GM18511 (cell line): ENCODE measurements around the gene IKBKE.

Source experiments
- ATAC-seq: cut with Tn5 transposase; IDR thresholded peaks from one replicate; pipeline ENCODE4 v1.9.1; 2021; ENCODE audit warnings: mild to moderate bottlenecking, moderate library complexity; ENCODE audit not compliant: unreplicated experiment

Gene IKBKE

DNA sequence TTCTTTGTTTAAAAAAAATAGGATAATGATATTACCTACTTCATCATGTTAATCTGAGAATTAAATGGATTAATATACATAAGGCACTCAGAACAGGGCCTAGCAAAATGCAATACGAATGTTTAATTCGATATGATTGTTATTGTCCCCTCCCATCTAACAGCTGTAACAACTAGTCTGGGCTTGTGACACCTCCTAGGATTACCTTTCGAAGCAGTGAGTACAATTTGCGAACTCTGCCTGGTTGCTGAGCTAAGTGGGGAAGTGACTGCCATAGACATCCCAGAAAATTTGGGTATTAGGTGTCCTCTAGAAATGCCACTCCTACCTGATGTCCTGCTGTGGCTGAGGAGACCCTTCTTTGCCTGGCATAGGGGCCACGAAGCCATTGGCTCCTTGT, 40.1 kb downstream of the IKBKE start:
- ATAC-seq: no peak

DNA sequence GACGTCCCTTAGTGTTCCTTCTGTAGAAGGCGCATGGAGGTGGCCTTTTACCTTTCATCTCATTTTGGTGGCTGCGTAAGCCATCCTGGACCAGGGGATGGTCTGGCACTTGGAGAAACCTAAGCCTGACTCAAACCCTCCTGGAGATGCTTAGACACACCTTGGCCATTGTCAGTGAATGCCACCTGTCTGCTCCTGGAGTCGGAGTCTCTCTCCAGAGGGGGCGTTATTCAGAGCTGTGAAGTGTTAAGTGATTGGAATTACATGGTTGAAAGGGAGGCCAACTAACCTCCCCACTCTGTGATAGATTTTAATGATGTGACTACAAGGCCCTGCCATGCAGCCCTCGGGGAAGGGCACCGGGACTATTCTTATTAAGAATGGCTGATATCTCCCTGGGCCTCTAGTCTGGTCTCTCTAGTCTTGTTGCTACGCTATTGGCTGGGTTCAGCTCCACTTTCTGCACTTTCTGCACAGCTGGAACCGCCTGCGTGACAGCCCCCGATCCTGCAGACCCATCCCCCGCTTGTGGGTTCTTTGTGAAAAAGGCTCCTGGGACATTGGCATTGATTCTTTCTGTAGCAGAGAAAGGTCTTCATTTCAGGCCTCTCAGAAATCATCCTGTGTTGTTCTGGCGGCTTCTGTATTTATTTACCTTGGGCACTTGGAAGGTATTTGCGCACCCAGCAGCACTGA, 41.2 kb downstream of the IKBKE start:
- no peak for ATAC-seq

DNA sequence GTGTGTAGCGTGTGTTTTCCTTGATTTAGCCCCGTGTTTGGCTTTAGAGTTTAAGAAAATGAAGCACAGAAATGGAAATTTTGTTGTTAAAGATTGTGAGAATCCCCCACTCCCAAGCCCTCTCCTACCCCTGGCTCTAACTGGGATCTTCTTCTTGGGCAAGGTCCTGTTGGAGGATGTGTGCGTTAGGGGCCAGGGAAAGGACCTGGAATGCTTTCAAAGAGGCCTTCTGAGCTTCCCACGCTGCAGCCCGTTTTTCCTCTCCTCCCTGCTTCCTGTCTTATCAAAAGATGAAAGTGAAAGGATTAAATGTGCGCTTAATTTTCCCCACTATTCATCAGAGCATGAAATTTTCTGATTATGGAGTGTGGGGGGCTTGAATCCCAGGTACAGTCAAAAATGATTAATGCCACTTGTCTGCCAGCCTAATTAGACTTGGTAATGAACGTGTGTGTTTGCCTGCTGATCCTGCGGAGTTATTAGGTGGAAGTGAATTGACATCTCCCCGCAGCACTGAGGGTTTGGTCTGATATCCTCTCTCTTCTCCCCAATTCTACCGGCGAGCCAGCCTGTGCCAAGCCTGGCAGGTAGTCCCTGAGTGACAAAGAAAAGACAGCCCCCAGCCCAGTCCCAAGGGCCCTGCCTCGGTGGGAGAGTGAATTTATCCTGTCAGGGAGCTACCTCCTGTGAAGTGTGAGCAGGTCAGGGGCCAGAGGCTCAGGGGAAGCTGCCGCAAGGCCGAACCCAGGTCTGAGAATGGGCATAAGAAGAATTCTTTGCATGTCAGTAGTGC, 42.0 kb downstream of the IKBKE start:
- no peak for ATAC-seq

DNA sequence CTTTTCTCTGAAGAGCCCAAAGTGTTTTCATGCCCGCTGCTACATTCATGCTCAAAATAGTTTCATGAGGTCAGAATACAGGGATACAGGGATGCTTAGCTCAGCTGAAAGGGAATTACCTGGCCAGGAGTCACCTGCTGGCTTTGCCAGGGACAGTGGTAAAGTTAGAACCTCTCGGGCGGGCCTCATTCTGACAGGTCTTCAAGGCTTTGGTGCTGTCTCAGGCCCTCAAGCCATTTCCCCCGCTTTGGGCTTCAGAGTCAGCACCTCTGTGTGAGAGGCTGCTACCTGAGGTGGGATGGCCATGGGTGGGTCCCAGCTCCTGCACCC, 42.5 kb downstream of the IKBKE start:
- ATAC-seq: no peak

DNA sequence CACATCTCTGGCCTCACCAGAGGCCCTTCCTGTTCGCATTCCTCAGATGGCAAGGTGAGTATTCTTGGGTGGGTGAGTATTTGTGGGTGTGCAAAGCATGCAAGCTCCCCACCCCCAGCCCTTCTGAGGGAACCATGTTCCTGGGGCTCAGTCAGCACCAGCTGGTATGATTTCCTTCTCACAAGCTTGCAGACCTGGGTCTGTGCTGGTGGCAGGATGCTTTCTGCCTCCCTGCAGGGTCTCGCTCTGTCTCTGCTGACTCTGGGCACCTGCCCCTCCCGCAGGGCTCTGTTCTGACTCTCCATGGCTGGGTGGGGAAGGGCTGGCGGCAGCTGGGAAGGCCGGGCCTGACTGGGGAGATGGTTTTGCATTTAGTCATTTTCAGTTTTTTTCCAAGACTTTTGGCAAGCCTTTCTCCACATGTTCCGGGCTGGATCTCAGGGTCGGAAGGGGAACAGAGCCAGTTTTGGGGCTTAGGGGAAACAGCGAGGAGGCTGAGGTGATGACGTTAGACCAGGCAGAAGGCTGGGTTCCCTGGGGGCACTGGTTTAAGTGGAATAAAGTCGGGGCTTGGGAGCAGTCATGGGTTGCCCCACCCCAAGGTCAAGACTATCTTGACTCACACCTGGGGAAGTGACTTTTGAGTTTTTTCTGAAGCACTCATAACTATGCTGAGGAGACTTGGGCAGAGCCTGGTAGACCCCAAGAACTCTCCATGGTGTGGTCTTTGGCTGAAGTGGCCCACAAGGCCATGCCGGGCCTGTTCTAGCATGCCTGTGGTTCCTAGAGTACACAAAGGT, 43.2 kb downstream of the IKBKE start:
- no peak for ATAC-seq

DNA sequence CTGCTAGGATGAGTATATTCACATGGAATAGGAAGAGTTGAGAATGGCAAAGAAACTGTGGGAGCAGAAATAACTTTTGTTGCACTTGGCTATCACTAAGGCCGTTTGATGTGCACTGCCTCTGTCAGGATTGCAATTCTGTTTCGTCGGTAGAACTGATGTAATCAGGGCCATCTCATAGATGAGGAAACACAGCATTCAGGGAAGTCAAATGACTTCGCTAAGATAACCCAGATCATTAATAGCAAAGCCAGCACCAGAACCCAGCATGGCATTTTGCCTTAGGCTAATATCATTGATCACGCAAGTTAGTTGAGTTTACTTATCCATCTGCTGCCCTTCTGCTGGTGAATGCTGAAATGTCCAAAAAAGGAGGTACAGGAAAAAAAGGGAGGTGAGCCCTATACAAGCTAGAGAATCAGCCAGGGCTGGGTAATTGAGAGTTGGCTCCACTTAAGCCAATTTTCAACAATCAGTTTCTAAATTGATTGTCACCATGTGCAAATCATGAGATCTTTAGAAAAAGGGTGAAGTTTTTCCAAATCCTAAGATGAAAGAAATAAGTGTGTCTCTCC, 44.6 kb downstream of the IKBKE start:
- no peak for ATAC-seq

DNA sequence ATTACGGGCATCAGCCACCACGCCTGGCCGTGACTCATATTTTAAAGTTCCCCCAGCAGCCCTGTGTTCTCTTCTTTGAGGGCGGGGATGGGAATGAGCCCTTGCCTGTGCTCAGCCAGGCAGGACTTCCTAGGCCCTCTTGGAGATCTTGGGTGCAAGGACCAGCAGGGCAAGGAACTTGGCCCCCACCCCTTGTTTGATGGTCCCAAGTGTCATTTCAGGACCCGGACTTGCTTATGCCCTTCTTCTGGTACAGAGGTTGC, 46.4 kb downstream of the IKBKE start:
- ATAC-seq: no peak

DNA sequence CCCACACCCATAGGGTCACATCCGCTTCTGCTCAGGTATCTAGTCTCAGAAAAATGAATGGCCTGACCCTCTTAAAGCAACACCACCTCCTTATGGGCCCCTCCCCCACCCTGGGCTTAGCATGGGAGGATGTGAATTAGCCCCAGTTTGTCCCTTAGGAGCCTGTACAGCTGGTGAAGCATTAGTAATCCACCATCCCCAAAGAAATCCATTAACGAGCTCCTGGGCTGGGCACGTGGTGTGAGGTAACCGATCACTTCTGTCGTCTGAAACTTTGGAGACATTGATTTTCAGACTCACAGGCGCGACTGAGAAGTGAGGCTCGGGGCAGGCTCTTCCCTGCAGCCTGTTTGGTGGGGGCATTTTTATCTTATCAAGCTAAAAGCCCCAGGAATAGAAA, 47.5 kb downstream of the IKBKE start:
- ATAC-seq: no peak

DNA sequence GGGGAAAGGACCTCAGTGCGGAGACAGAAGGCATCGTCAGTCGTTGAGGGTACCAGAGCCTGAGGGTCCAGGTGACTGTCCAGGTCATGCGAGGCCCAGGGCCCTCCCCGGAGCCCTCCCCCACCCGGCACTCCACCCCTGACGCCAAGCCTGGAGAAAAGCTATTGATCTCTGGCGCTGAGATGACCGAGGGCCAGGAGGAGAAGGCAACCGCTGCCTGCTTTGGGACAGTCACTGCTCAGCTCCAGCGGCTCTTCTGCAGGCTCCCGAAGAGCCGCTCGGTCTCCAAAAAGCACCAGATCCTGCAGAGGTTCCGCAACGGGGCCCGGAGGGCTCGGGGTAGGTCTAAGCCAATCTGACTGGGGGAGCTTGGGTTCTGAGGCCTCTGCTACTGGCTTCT, 47.9 kb downstream of the IKBKE start:
- ATAC-seq: no peak

DNA sequence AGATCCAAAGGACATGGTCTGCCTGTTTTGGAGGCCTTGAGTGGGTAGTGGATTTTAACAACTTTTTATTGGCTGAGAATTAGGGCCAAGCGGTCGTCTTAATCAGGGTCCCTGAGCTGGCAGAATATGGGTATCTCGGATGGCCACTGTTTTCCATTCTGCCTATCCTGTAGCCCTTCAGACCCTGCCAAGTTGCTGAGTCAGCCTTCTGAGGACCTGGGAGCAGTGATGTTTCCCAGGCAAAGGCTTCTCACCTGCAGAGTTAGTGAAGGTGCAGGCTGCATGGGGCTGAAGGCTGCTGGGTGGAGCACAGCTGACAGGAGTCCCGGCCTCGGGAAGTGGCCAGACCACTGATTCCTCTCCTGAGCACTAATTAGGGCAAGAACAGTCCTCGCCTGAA, 48.5 kb downstream of the IKBKE start:
- ATAC-seq: no peak

DNA sequence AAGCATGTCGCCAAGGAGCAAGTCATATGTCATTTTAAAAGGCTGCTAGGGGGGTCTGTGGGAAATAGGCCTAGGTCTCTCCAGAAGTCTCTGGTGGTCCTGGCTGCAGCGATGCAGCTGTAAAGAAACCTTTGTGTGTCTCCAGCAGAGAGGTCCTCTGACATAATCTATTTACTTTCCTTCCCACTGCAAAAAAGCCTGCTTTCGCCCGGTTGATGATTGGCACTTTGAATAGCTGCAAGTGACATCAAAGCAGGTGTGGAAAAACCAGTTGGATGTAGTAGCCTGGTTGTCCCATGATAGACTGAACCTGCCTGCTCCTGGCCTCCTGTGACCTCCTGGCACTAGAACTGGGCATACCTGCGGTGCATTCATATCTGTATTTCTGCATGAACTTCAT, 50.9 kb downstream of the IKBKE start:
- no peak for ATAC-seq

DNA sequence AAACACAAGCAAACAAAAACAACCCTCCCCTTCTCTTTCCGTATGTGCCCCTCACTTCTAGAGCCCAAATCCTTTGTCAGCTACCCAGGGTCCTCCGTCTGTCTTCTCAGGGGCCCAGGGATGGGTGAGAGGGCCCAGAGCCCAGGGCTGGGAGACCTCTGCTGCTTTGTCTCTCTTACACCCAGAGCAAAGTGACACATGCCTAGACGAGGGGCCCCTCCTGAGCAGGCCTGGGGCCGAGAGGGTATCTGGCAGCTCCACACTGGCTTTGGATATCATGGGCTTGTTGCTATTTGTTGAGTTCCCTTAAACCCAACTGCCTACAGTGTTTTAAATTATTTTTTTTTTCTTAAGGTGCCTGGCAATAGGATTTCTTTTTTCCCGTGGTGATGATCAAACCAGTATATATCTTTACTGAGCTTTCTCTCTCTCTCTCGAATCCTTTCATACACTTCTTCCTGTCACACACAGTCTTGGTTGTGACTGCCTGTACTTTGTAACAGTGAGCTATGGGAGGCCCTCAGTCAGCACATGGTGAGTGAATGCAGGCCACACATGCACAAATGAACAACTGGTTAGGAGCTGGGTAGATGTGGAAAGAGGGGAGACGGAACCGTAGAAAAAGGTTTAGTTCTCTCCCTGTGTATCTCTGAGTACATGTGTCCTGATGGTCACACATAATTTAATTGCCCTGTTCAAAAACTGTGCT, 51.6 kb downstream of the IKBKE start:
- ATAC-seq: no peak

DNA sequence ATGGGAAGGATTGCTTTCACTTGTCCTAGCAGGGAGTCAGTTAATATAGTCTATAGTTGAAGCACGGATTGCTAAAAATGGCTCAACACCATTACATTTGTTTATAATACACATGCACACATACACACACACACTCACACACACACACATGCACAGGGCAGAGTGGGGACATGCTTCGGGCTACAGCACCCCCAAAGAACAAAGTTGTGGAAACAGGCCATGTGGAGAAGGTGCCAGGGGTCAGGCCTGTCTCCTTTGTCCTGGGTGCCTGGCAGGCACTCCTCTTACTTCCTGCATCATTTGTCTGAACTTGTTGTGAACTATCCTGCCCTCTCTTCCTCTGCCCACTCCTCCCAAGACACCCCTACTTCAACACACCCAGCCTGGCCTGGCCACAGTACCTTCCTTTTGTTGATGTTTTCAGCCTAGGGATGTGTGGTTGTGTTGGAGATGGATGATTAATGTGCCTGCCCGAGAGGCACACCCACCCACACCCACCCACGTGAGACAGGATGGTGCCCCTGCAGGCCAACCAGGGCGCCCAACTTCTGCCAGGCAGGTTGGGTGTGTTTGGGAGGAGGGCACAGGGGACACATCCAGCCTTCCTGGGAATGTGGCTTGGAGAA, 54.6 kb downstream of the IKBKE start:
- no peak for ATAC-seq

DNA sequence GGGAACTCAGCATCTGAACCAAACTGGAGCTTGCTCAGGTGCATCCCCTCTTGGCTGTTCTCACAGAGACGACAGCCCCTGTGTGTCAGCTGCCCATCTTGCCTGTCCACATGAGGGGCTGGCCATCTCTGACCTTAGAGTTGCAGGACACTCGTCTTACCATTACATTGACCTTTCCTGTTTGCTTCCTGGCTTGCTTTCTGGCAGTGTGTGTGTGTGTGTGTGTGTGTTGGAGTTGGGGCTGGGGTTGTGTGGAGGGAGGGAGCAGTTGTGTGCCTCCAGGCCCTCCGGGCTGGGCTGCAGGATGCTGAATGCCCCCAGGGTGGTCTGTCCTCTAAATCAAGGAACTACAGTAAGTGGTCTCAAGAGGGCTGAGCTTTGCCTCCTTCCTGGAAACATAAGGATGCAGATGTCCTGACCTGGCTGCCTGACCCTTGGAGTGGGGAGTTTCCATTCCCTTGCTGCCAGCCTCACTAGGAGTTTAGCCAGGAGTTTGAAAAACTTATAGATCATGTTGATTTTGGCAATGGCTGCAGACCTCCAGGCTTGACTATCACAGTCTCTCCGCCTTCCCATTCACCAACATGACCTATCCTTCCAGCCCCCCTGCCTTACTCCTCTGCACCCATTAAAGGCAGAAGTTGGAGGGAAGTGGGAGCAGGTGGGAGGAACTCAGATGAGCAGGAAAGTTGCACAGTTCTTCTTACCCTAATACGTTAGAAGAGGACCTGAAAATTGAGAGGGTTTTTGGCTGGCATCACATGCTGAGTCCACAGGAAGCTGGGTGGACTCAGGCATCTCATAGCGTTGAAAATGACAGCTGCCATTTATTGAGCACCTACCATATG, 56.0 kb downstream of the IKBKE start:
- no peak for ATAC-seq

DNA sequence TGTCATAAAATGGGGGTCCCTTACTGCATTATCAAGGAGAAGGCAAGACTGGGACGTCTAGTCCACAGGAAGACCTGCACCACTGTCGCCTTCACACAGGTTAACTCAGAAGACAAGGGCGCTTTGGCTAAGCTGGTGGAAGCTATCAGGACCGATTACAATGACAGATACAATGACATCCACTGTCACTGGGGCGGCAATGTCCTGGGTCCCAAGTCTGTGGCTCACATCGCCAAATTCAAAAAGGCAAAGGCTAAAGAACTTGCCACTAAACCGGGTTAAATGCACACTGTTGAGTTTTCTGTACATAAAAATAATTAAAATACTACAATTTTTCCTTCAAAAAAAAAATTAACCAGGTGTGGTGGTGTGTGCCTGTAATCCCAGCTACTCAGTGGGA, 59.1 kb downstream of the IKBKE start:
- no peak for ATAC-seq

DNA sequence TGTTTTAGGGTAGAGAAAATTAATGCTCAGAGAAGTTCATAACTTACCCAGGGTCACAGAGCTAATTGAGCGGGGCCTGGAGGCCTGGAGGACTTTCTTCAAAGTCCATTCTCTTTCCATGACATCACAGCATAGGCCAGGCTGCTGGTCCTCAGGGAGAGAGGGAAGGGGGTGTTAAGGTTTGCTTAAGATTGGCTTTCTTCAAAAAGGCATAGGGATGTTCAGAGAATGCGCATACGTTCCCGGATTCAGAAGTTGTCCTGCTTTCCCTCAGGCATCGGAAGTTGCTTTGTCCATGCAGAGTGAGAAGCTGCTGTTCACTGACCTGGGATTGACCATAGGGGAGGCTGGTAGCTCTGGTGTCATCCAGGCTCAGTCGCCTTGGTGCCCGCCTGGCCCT, 62.1 kb downstream of the IKBKE start:
- ATAC-seq: no peak

DNA sequence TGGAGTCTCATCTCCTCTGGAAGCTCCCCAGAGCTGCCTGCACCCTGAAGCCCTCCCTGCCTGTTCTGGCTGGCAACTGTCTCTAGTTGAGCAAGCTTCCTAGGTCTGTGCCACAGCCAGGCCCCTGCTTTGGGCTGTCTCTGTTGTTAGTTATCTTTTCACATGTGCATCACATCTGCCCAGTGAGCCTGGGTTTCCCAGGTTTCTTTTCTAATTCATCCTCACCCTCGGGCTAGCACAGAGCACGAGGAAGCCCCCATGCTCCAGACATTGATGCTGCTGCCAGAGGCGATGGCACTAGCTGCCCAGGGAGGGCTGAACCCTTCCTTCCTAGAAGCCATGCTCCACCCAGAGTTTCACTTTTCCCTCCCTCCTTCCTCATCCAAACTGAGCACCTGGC, 64.3 kb downstream of the IKBKE start:
- ATAC-seq: no peak

DNA sequence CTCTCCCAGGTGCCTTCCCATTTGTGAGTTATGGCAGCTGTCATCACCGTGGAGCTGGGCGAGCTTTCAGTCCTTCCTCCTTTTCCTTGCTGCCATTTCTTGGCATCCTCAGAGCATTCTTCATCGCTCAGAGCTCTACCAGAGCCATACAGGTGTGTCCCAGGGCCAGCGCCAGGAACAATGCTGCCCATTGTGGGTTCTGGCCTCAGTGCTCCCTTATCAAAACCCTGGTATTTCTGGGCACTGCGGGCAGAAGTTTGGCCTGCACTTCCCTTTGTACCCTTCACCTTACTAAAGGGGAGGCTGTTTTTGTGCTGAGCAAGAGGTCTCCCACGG, 65.5 kb downstream of the IKBKE start:
- ATAC-seq: no peak

DNA sequence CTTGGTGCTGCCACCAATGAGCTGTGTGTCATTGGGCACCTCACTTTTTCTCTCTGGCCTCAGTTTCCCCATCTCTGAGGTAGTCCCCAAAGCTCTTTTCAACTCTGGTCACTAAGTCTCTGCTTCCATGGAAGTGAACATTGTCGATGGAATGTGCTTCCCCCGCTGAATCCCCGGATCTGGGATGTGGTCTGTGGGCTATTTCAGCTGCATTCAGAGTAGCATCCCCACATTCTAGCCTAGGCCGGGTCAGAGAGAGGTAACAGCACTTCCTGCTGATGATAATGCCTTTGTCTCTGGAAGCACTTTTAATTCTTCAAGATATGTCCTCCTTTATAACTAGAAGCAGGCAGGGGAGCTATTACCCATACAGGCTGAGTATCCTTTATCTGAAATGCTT, 66.9 kb downstream of the IKBKE start:
- ATAC-seq: no peak
